KMS-11 (cell line): ENCODE results near the gene TMEM88.
A peak's percentile ranks its signal among the peaks of the same experiment; 100 is the strongest.

ENCODE experiments used
- H2AFZ ChIP-seq: fragments of 200-600 bp; sonication (generic); 2 replicates; pipeline ENCODE4 v1.6.1; 2016; ENCODE audit warnings: antibody characterized with exemption, mixed run types, low read depth
- H3K27ac ChIP-seq: fragments of 200-600 bp; sonication (generic); 2 replicates; pipeline ENCODE4 v1.6.1; 2016; ENCODE audit warnings: mild to moderate bottlenecking, mixed run types
- H3K27me3 ChIP-seq: fragments of 200-600 bp; sonication (generic); 2 replicates; pipeline ENCODE4 v1.6.1; 2017; ENCODE audit warnings: mild to moderate bottlenecking, low read depth, mixed run types, moderate library complexity; ENCODE audit not compliant: insufficient read depth
- H3K36me3 ChIP-seq: fragments of 200-600 bp; sonication (generic); 2 replicates; pipeline ENCODE4 v1.6.1; 2017; ENCODE audit warnings: mild to moderate bottlenecking, mixed run types; ENCODE audit not compliant: insufficient read depth
- H3K4me1 ChIP-seq: fragments of 200-600 bp; sonication (generic); 2 replicates; pipeline ENCODE4 v1.6.1; 2016; ENCODE audit warnings: mild to moderate bottlenecking, low read depth, mixed run types; ENCODE audit not compliant: poor library complexity, severe bottlenecking
- H3K4me2 ChIP-seq: fragments of 200-600 bp; sonication (generic); 2 replicates; pipeline ENCODE4 v1.7.0; 2016; ENCODE audit warnings: mild to moderate bottlenecking, mixed run types
- H3K4me3 ChIP-seq: fragments of 200-600 bp; sonication (generic); IDR thresholded peaks from 2 replicates; pipeline ENCODE4 v1.6.1; 2017; ENCODE audit warnings: low read depth, low read length, mixed read lengths; ENCODE audit not compliant: insufficient read depth
- H3K79me2 ChIP-seq: fragments of 200-600 bp; sonication (generic); 2 replicates; pipeline ENCODE4 v1.6.1; 2016; ENCODE audit warnings: low read depth, mixed run types; ENCODE audit not compliant: insufficient read depth
- H3K9ac ChIP-seq: fragments of 200-600 bp; sonication (generic); 2 replicates; pipeline ENCODE4 v1.6.1; 2016; ENCODE audit warnings: mild to moderate bottlenecking, mixed run types
- H4K20me1 ChIP-seq: fragments of 200-600 bp; sonication (generic); 2 replicates; pipeline ENCODE4 v1.6.1; 2016; ENCODE audit warnings: mild to moderate bottlenecking, mixed run types; ENCODE audit not compliant: insufficient read depth
- CTCF ChIP-seq: fragments of 200-600 bp; sonication (generic); conservative IDR thresholded peaks from 2 replicates; pipeline ENCODE4 v1.6.1; 2017; ENCODE audit warnings: low read depth, mild to moderate bottlenecking, antibody characterized with exemption, low read length, moderate library complexity, mixed read lengths

The TMEM88 gene

GRCh38 chr17:7882629-7883028 lies 27.8 kb downstream of the TMEM88 start:
- Histone ChIP-seq H3K4me2 (no peak overlapping the region), H3K27ac (no peak overlapping the region), H3K4me1 (peaks cover 3% of the 10 kb centered on the region), H3K36me3 (no peaks in the 10 kb centered on the region), H2AFZ (no peak overlapping the region), H3K4me3 (no peak overlapping the region), H3K79me2 (no peaks in the 10 kb centered on the region), H4K20me1 (no peaks in the 10 kb centered on the region), H3K9ac (no peak overlapping the region), H3K27me3 (no peaks in the 10 kb centered on the region)
- no peak for TF ChIP-seq CTCF

- H3K9ac ChIP-seq = no peak overlapping the region; the same call in 1 of the 2 replicates
- H3K27me3 ChIP-seq = no peaks in the 10 kb centered on the region
- no peaks in the 10 kb centered on the region for H4K20me1 ChIP-seq
- H3K36me3 ChIP-seq = no peaks in the 10 kb centered on the region
- H3K4me2 ChIP-seq = no peak overlapping the region; the same call in 1 of the 2 replicates
- H3K27ac ChIP-seq = no peak overlapping the region
- H2AFZ ChIP-seq = no peak overlapping the region
- TF ChIP-seq CTCF = no peak
- H3K79me2 ChIP-seq = no peaks in the 10 kb centered on the region
- no peak overlapping the region for H3K4me3 ChIP-seq
- peaks cover 3% of the 10 kb centered on the region for H3K4me1 ChIP-seq
These were observed 29.0 kb downstream of the TMEM88 start for GRCh38 chr17:7883781-7884386.

GRCh38 chr17:7884581-7885366 lies 29.9 kb downstream of the TMEM88 start:
- H3K4me3 ChIP-seq = no peak overlapping the region
- H3K79me2 ChIP-seq = no peaks in the 10 kb centered on the region
- H4K20me1 ChIP-seq = no peaks in the 10 kb centered on the region
- H2AFZ ChIP-seq = no peak overlapping the region
- no peaks in the 10 kb centered on the region for H3K27me3 ChIP-seq
- peaks cover 3% of the 10 kb centered on the region for H3K4me1 ChIP-seq
- H3K27ac ChIP-seq = no peak overlapping the region
- H3K9ac ChIP-seq = no peak overlapping the region
- H3K36me3 ChIP-seq = no peaks in the 10 kb centered on the region
- H3K4me2 ChIP-seq = no peak overlapping the region
- no peak for TF ChIP-seq CTCF

GRCh38 chr17:7885367-7886226 lies 30.7 kb downstream of the TMEM88 start:
- peak overlapping the region; percentile 17; the same call in 1 of the 2 replicates for H3K4me2 ChIP-seq
- H3K36me3 ChIP-seq = no peaks in the 10 kb centered on the region
- no peak overlapping the region for H3K4me3 ChIP-seq
- no peak for TF ChIP-seq CTCF
- no peaks in the 10 kb centered on the region for H4K20me1 ChIP-seq
- no peaks in the 10 kb centered on the region for H3K79me2 ChIP-seq
- H3K27ac ChIP-seq = peak overlapping the region; percentile 53
- H3K9ac ChIP-seq = peak overlapping the region; percentile 61; the same call in 1 of the 2 replicates
- H3K27me3 ChIP-seq = no peaks in the 10 kb centered on the region
- H2AFZ ChIP-seq = no peak overlapping the region
- H3K4me1 ChIP-seq = peaks cover 3% of the 10 kb centered on the region
